AG10803 (cell line): ENCODE data around the gene TMX1.

Experiments used
- DNase-seq: peaks from one replicate; pipeline ENCODE4 v3.0.0; 2010; ENCODE audit warnings: low read depth
- H3K4me3 ChIP-seq: 2 replicates; pipeline ENCODE4 v1.5.1; 2011; ENCODE audit warnings: mild to moderate bottlenecking, low read length, control low read depth
- TF ChIP-seq, protein P1 (sequence below): conservative IDR thresholded peaks from 2 replicates; pipeline ENCODE4 v1.5.1; 2011; ENCODE audit warnings: mild to moderate bottlenecking, low read length, control low read depth, inconsistent platforms

The TMX1 gene

GRCh38 chr14:51244591-51244990, 4.5 kb downstream of the TMX1 start:
- TF ChIP-seq, protein P1, sequence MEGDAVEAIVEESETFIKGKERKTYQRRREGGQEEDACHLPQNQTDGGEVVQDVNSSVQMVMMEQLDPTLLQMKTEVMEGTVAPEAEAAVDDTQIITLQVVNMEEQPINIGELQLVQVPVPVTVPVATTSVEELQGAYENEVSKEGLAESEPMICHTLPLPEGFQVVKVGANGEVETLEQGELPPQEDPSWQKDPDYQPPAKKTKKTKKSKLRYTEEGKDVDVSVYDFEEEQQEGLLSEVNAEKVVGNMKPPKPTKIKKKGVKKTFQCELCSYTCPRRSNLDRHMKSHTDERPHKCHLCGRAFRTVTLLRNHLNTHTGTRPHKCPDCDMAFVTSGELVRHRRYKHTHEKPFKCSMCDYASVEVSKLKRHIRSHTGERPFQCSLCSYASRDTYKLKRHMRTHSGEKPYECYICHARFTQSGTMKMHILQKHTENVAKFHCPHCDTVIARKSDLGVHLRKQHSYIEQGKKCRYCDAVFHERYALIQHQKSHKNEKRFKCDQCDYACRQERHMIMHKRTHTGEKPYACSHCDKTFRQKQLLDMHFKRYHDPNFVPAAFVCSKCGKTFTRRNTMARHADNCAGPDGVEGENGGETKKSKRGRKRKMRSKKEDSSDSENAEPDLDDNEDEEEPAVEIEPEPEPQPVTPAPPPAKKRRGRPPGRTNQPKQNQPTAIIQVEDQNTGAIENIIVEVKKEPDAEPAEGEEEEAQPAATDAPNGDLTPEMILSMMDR, result no peak
- no peak overlapping the region for H3K4me3 ChIP-seq

DNA sequence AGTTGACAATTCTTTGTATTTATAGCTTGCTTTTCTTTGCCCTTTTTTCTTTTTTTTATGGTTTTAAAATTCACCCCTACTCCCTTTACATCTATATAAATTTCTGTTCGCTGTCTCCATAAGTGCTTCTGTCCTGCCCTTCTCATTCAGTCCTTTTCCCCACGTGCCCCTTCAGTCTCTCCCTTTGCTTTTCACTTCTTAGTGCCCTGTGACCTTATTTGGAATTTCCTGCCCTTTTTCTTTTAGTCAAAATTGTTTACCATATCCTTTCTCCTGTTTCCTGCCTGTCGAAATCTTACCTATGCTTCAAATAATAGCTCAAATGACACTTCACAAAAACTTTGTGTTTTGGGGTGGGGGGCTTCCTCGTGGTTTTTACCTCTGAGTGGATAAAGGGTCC, 6.0 kb downstream of the TMX1 start:
- H3K4me3 ChIP-seq, result no peak overlapping the region
- no peak for DNase-seq
- TF ChIP-seq, protein P1, result no peak

More at GRCh38 chr14:51244591-51244990, 4.5 kb downstream of the TMX1 start:
- DNase-seq, result no peak

- TF ChIP-seq, protein P1, result no peak
These were observed 8.3 kb downstream of the TMX1 start for GRCh38 chr14:51248016-51248987.

DNA sequence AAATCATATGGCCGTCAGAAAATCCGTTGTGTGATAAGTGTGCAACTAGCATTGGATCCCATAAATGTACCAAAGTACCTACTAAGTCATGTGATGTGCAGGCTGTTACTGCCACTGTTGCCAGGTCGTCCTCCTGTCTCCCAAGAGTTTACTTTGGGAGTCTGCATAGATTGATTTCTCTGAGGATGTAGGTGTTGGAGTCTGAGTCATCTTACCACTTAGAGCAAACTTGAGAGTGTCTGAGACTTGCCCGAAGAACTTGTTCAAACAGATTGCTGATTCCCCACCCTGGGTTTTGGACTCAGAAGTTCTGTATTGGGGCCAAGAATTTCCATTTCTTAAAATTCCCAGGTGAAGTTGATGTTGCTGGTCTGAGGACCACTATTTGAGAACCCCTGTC, 11.4 kb downstream of the TMX1 start:
- no peak overlapping the region for H3K4me3 ChIP-seq
- no peak for DNase-seq
- TF ChIP-seq, protein P1, result no peak

More at GRCh38 chr14:51248016-51248987, 8.3 kb downstream of the TMX1 start:
- DNase-seq, result no peak
- H3K4me3 ChIP-seq, result no peak overlapping the region

DNA sequence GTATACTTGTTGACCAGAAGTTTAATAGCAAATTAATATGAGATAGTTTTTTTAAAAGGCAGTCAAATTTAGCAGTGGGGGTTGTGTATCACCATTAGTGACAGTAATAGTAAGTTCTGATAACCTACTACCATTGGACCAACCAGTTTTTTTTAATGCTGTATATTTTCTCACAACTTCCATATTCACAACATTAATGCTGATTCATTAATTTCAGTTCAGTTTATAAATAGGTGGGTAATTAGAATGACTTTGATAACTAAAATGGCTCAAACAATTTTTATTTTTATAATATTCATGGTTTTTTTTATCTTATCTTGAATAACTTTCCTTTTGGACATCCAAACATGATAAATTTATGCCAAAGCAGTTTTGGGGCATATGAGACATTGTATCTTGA, 13.8 kb downstream of the TMX1 start:
- no peak overlapping the region for H3K4me3 ChIP-seq
- TF ChIP-seq, protein P1, result no peak
- DNase-seq, result no peak

DNA sequence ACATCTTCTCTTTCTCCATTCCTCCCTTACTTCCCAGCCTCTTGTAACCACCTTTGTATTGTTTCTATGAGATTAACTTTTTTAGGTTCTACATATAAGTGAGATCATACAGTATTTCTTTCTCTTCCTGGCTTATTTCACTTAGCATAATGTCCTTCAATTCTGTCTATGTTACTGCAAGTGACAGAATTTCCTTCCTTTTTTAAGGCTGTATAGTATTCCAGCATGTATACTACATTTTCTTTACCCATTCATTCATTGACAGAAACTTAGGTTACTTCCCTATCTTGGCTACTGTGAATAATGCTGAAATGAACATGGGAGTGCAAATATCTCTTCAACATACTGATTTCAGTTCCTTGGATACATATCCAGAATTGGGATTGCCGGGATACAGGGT, 18.2 kb downstream of the TMX1 start:
- DNase-seq, result no peak
- no peak overlapping the region for H3K4me3 ChIP-seq
- TF ChIP-seq, protein P1, result no peak

DNA sequence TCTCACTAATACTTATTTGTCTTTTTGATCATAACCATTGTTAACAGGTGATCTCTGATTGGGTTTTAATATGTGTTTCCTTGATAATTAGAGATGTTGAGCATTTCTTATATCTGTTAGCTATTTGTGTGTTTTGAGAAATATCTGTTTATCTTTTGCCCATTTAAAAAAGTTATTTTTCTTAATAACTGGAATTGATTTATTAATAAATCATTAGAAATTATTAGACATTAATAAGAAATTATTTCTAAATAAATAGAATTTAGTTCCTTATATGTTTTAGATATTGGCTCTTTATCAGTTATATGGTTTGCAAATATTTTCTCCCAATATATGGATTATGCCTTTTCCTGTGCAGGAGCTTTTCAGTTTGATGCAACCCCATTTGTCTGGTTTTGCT, 18.7 kb downstream of the TMX1 start:
- no peak for DNase-seq
- no peak overlapping the region for H3K4me3 ChIP-seq
- TF ChIP-seq, protein P1, result no peak
